CD4-positive, alpha-beta T cell (primary cell): Measurements from ENCODE around the gene MB21D2. TPM values are rescaled to one million over a fixed set of nuclear protein-coding genes. Genes with fewer than 3 reads are reported as not detected.
"Not testable (repeated sequence)": the region's sequence is repeated elsewhere in the genome, so short reads cannot be mapped to it uniquely, and the experiment has no call there.

Experiments
- ATAC-seq: fragments of 200-7000 bp; cut with Tn5 transposase; one replicate; pipeline ENCODE4 v1.10.0; 2022; ENCODE audit warnings: mild to moderate bottlenecking; ENCODE audit not compliant: poor library complexity
- CTCF ChIA-PET: fragments of 350-600 bp; sonication (Branson Sonifier 250); formaldehyde crosslinking; loops from one replicate; lab custom pipeline; 2021; ENCODE audit warnings: antibody characterized with exemption, inconsistent platforms; lab: Charles Lee
- POLR2A ChIA-PET: fragments of 350-600 bp; sonication (Branson Sonifier 250); formaldehyde crosslinking; loops from one replicate; lab custom pipeline; 2021; ENCODE audit warnings: antibody characterized with exemption, inconsistent platforms; lab: Charles Lee
- DNase-seq, 14 experiments: peaks; one replicate each; pipeline ENCODE4 v3.0.0-alpha.2; 2013 to 2020; ENCODE audit warnings: mixed read lengths in 2 of 14
- H3K27ac ChIP-seq, 2 donors: one replicate each; pipeline versions ENCODE4 v1.5.1 to v1.7.0; 2013; ENCODE audit warnings: low read length in 2 of 2, low read depth in 1 of 2, mild to moderate bottlenecking in 1 of 2
- H3K27me3 ChIP-seq, 2 experiments: 1 replicate in 1 of 2; 2 replicates in 1 of 2; pipeline versions ENCODE4 v1.6.1 to v1.7.0; 2013; ENCODE audit warnings: low read length in 2 of 2, control low read depth in 1 of 2, mild to moderate bottlenecking in 1 of 2, moderate library complexity in 1 of 2; ENCODE audit not compliant: insufficient read depth in 2 of 2, control insufficient read depth in 1 of 2
- H3K36me3 ChIP-seq: one replicate; pipeline ENCODE4 v1.6.1; 2013; ENCODE audit warnings: low read length, control low read depth; ENCODE audit not compliant: insufficient read depth
- H3K4me1 ChIP-seq: one replicate; pipeline ENCODE4 v1.6.1; 2013; ENCODE audit warnings: low read length, control low read depth; ENCODE audit not compliant: insufficient read depth
- H3K4me3 ChIP-seq: one replicate; pipeline ENCODE4 v1.5.1; 2013; ENCODE audit warnings: mild to moderate bottlenecking, low read length, moderate library complexity
- H3K9me3 ChIP-seq, 2 experiments: 1 replicate in 1 of 2; 2 replicates in 1 of 2; pipeline versions ENCODE4 v1.6.1 to v1.7.0; 2013; ENCODE audit warnings: low read length in 2 of 2, mild to moderate bottlenecking in 2 of 2, control low read depth in 1 of 2, moderate library complexity in 1 of 2; ENCODE audit not compliant: control insufficient read depth in 1 of 2, insufficient read depth in 1 of 2
- H3K27ac Mint-ChIP-seq: one replicate; pipeline ENCODE4 v1.8.0; 2020; ENCODE audit warnings: mixed read lengths
- H3K27me3 Mint-ChIP-seq: one replicate; pipeline ENCODE4 v1.8.0; 2021; ENCODE audit warnings: mixed read lengths
- H3K36me3 Mint-ChIP-seq: one replicate; pipeline ENCODE4 v1.8.0; 2021; ENCODE audit warnings: low read depth, mixed read lengths
- H3K4me1 Mint-ChIP-seq: one replicate; pipeline ENCODE4 v1.8.0; 2021; ENCODE audit warnings: low read depth, mixed read lengths
- H3K4me3 Mint-ChIP-seq: one replicate; pipeline ENCODE4 v1.8.0; 2020; ENCODE audit warnings: mild to moderate bottlenecking, mixed read lengths
- H3K9me3 Mint-ChIP-seq: one replicate; pipeline ENCODE4 v1.8.0; 2020; ENCODE audit warnings: mixed read lengths
- intact Hi-C, 2 experiments: fragments of 100-400 bp; cut with DNase I in 1 of 2; cut with micrococcal nuclease in 1 of 2; formaldehyde crosslinking; loops; one replicate each; pipeline versions ENCODE4 v1.15.1 to v1.9.0; 2023 to 2025; cut with DNase I, micrococcal nuclease
- total RNA-seq, 174 experiments: library from RNA in 2 of 174; stranded (reverse) in 2 of 174; gene quantifications; one replicate each; pipeline ENCODE4 v1.2.3 and lab custom pipeline; 2021 to 2026
- TF ChIP-seq, protein P1 (sequence below): fragments of 200-600 bp; IDR thresholded peaks from one replicate; pipeline ENCODE4 v1.8.0; 2022; ENCODE audit warnings: antibody characterized with exemption, mild to moderate bottlenecking

Gene MB21D2
- total RNA-seq, 2 experiments from 2014 or later: 0.77 to 0.78 TPM

DNA sequence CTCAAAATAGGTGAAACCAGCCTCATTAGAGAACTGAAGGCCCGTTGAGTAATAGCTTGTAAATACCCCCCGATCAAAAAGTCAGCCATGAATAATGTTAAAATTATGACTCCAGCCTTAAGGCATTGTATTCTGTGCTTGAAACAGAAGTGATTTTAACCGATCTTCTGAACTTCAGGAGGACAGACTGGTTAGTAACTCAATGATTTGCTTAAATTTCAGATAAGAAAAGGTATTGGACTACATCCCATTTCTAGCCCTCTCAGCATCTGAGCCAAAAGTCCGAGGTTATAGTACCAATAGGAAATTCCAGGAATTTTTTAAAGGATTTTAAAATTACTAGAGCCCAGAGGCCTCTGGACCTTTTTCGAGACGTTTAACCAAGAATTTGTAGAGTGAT, 122.6 kb downstream of the MB21D2 start:
- H3K36me3 ChIP-seq: no peaks in the 10 kb centered on the region
- no peak for DNase-seq
- peaks cover 0 to 5% of the 10 kb centered on the region in 2 experiments for H3K9me3 ChIP-seq
- intact Hi-C loops: no loop called here
- H3K27ac Mint-ChIP-seq: no peak overlapping the region
- H3K27me3 Mint-ChIP-seq: peaks cover 6% of the 10 kb centered on the region
- no peaks in the 10 kb centered on the region for H3K4me1 Mint-ChIP-seq
- H3K4me1 ChIP-seq: no peaks in the 10 kb centered on the region
- no peak overlapping the region for H3K4me3 Mint-ChIP-seq
- no peaks in the 10 kb centered on the region for H3K27me3 ChIP-seq
- ChIA-PET CTCF (no interaction called here), POLR2A (no interaction called here)
- no peaks in the 10 kb centered on the region for H3K36me3 Mint-ChIP-seq
- TF ChIP-seq, protein P1, sequence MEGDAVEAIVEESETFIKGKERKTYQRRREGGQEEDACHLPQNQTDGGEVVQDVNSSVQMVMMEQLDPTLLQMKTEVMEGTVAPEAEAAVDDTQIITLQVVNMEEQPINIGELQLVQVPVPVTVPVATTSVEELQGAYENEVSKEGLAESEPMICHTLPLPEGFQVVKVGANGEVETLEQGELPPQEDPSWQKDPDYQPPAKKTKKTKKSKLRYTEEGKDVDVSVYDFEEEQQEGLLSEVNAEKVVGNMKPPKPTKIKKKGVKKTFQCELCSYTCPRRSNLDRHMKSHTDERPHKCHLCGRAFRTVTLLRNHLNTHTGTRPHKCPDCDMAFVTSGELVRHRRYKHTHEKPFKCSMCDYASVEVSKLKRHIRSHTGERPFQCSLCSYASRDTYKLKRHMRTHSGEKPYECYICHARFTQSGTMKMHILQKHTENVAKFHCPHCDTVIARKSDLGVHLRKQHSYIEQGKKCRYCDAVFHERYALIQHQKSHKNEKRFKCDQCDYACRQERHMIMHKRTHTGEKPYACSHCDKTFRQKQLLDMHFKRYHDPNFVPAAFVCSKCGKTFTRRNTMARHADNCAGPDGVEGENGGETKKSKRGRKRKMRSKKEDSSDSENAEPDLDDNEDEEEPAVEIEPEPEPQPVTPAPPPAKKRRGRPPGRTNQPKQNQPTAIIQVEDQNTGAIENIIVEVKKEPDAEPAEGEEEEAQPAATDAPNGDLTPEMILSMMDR: no peak
- no peak for ATAC-seq
- no peaks in the 10 kb centered on the region for H3K9me3 Mint-ChIP-seq
- no peak overlapping the region for H3K27ac ChIP-seq
- H3K4me3 ChIP-seq: no peak overlapping the region

DNA sequence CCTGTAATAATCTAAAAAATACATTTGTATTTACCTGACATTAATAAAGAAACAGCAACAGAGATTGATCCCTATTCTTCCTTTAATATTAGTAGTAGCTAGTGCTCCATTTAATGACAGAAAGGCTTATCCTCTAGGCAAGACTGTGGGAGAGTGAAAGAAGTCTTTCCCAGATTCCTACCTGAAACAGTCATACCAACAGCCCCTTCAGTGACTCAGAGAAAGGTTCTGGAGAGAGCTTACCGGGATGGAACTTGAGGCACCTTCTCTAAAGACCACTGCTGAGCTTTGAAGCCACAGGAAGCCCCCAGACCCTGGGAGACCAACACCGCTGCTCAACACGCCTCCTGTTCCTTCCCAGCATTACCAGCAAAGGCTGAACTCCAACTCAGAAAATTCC, 123.4 kb downstream of the MB21D2 start:
- Mint-ChIP-seq H3K4me3 (no peak overlapping the region), H3K27me3 (peaks cover 10% of the 10 kb centered on the region), H3K27ac (no peak overlapping the region), H3K4me1 (no peaks in the 10 kb centered on the region), H3K36me3 (no peaks in the 10 kb centered on the region), H3K9me3 (no peaks in the 10 kb centered on the region)
- no peak overlapping the region for H3K4me3 ChIP-seq
- CTCF ChIA-PET: no interaction called here
- POLR2A ChIA-PET: no interaction called here
- H3K36me3 ChIP-seq: no peaks in the 10 kb centered on the region
- ATAC-seq (no peak), DNase-seq (no peak)
- H3K4me1 ChIP-seq: no peaks in the 10 kb centered on the region
- intact Hi-C loops: no loop called here
- H3K27me3 ChIP-seq: no peaks in the 10 kb centered on the region
- TF ChIP-seq, protein P1: no peak
- no peak overlapping the region for H3K27ac ChIP-seq
- peaks cover 0 to 5% of the 10 kb centered on the region in 2 experiments for H3K9me3 ChIP-seq

DNA sequence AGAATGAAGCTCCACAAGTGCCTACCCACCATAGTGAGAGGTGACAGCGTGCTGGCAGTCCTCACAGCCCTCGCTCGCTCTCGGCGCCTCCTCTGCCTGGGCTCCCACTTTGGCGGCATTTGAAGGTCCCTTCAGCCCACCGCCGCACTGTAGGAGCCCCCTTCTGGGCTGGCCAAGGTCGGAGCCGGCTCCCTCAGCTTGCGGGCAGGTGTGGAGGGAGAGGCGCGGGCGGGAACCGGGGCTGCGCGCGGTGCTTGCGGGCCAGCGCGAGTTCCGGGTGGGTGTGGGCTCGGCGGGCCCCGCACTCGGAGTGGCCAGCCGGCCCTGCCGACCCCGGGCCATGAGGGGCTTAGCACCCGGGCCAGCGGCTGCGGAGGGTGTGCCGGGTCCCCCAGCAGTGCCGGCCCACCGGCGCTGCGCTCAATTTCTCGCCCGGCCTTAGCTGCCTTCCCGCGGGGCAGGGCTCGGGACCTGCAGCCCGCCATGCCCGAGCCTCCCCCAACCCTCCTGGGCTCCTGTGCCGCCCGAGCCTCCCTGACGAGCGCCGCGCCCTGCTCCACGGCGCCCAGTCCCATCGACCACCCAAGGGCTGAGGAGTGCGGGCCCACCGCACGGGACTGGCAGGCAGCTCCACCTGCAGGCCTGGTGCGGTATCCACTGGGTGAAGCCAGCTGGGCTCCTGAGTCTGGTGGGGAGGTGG, 128.7 kb downstream of the MB21D2 start:
- ATAC-seq, H3K4me1 Mint-ChIP-seq, H3K36me3 ChIP-seq, H3K27ac Mint-ChIP-seq, H3K27ac ChIP-seq, DNase-seq, H3K9me3 ChIP-seq, intact Hi-C loops, H3K27me3 ChIP-seq, H3K9me3 Mint-ChIP-seq, H3K4me3 Mint-ChIP-seq, H3K36me3 Mint-ChIP-seq, H3K27me3 Mint-ChIP-seq, H3K4me3 ChIP-seq, CTCF ChIA-PET, H3K4me1 ChIP-seq, POLR2A ChIA-PET: not testable (repeated sequence)

DNA sequence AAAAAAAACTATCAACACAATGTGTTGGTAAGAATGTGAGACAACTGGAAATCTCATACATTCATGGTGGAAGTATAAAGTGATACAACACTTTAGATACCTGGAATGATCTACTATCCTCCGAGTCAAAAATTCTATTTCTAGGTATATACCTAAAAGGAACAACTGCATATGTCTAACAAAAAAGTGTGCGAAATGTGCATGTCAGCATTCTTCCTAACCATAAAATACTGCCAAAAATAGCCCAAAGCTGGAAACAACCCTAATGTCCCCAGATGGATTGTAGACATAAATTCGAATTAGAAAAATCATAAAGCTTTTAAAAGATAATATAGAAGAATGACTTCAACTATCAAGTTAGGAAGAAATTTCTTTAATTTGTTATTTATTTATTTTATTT, 139.1 kb downstream of the MB21D2 start:
- CTCF ChIA-PET: no interaction called here
- H3K4me3 ChIP-seq: no peak overlapping the region
- Mint-ChIP-seq H3K27ac (no peak overlapping the region), H3K27me3 (no peaks in the 10 kb centered on the region), H3K4me1 (no peaks in the 10 kb centered on the region), H3K9me3 (peaks cover 5% of the 10 kb centered on the region), H3K36me3 (no peaks in the 10 kb centered on the region), H3K4me3 (no peak overlapping the region)
- H3K36me3 ChIP-seq: no peaks in the 10 kb centered on the region
- no peaks in the 10 kb centered on the region for H3K4me1 ChIP-seq
- H3K9me3 ChIP-seq: peaks cover 8 to 11% of the 10 kb centered on the region in 2 experiments
- DNase-seq: no peak
- intact Hi-C loops: no loop called here
- no peak overlapping the region for H3K27ac ChIP-seq
- TF ChIP-seq, protein P1: no peak
- POLR2A ChIA-PET: no interaction called here
- no peaks in the 10 kb centered on the region for H3K27me3 ChIP-seq
- ATAC-seq: no peak

DNA sequence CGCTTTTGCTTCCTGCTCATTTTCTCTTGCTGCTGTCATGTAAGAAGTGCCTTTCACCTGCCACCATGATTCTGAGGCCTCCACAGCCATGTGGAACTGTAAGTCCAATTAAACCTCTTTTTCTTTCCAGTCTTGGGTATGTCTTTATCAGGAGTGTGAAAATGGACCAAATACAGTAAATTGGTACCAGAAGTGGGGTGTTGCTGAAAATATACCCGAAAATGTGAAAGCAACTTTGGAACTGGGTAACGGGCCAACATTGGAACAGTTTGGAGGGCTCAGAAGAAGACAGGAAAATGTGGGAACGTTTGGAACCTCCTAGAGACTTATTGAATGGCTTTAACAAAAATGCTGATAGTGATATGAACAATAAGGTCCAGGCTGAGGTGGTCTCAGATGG, 143.3 kb downstream of the MB21D2 start:
- H3K4me3 ChIP-seq, H3K4me1 Mint-ChIP-seq, POLR2A ChIA-PET, intact Hi-C loops, CTCF ChIA-PET, H3K36me3 Mint-ChIP-seq, H3K4me3 Mint-ChIP-seq, H3K27me3 Mint-ChIP-seq, ATAC-seq, H3K27me3 ChIP-seq, H3K9me3 Mint-ChIP-seq, H3K4me1 ChIP-seq, H3K27ac Mint-ChIP-seq, H3K27ac ChIP-seq, H3K36me3 ChIP-seq, DNase-seq: not testable (repeated sequence)
- peaks cover 5 to 11% of the 10 kb centered on the region in 2 experiments for H3K9me3 ChIP-seq
